H9 (cell line): Measurements from ENCODE around the gene MCM3. TPM values are rescaled to one million over a fixed set of nuclear protein-coding genes. Genes with fewer than 3 reads are reported as not detected.
A peak's percentile ranks its signal among the peaks of the same experiment; 100 is the strongest.

Source experiments
- DNase-seq: peaks from one replicate; pipeline ENCODE4 v3.0.0-alpha.2; 2017
- H2AFZ ChIP-seq: one replicate; pipeline ENCODE4 v1.6.1; 2013; ENCODE audit warnings: mild to moderate bottlenecking, low read length, control low read depth, moderate library complexity
- H2AK5ac ChIP-seq: 2 replicates; pipeline ENCODE4 v1.6.1; 2013; ENCODE audit warnings: low read length, control low read depth, mixed read lengths; ENCODE audit not compliant: insufficient read length
- H2BK120ac ChIP-seq: one replicate; pipeline ENCODE4 v1.6.1; 2013; ENCODE audit warnings: low read depth, mild to moderate bottlenecking, low read length, control low read depth, inconsistent platforms; ENCODE audit not compliant: poor library complexity, severe bottlenecking
- H2BK12ac ChIP-seq: 2 replicates; pipeline ENCODE4 v1.6.1; 2013; ENCODE audit warnings: low read length, control low read depth, mixed read lengths, low read depth; ENCODE audit not compliant: insufficient read length
- H2BK15ac ChIP-seq: 2 replicates; pipeline ENCODE4 v1.6.1; 2013; ENCODE audit warnings: low read depth, low read length, control low read depth
- H2BK20ac ChIP-seq: one replicate; pipeline ENCODE4 v1.6.1; 2013; ENCODE audit warnings: low read depth, mild to moderate bottlenecking, low read length, control low read depth, inconsistent platforms; ENCODE audit not compliant: poor library complexity, severe bottlenecking
- H2BK5ac ChIP-seq: 2 replicates; pipeline ENCODE4 v1.6.1; 2013; ENCODE audit warnings: low read length, control low read depth, mixed read lengths; ENCODE audit not compliant: insufficient read length
- H3K14ac ChIP-seq: 2 replicates; pipeline ENCODE4 v1.6.1; 2013; ENCODE audit warnings: low read length, control low read depth; ENCODE audit not compliant: insufficient read depth
- H3K18ac ChIP-seq: 2 replicates; pipeline ENCODE4 v1.6.1; 2013; ENCODE audit warnings: low read depth, mild to moderate bottlenecking, mixed read lengths, low read length, control low read depth; ENCODE audit not compliant: insufficient read length
- H3K23ac ChIP-seq: 2 replicates; pipeline ENCODE4 v1.6.1; 2013; ENCODE audit warnings: low read length, control low read depth, mixed read lengths, low read depth; ENCODE audit not compliant: insufficient read length
- H3K23me2 ChIP-seq: 2 replicates; pipeline ENCODE4 v1.6.1; 2013; ENCODE audit warnings: low read depth, mild to moderate bottlenecking, mixed read lengths, low read length, control low read depth; ENCODE audit not compliant: insufficient read length, poor library complexity, severe bottlenecking
- H3K27ac ChIP-seq: 2 replicates; pipeline ENCODE4 v1.5.1; 2013; ENCODE audit warnings: low read length, control low read depth, mixed read lengths, low read depth; ENCODE audit not compliant: insufficient read length
- H3K27me3 ChIP-seq: 2 replicates; pipeline ENCODE4 v1.6.1; 2013; ENCODE audit warnings: low read length, control low read depth, inconsistent platforms; ENCODE audit not compliant: insufficient read depth
- H3K4ac ChIP-seq: 2 replicates; pipeline ENCODE4 v1.6.1; 2013; ENCODE audit warnings: low read depth, mild to moderate bottlenecking, control low read depth, inconsistent platforms, low read length, moderate library complexity
- H3K4me1 ChIP-seq: 2 replicates; pipeline ENCODE4 v1.6.1; 2013; ENCODE audit warnings: low read length, control low read depth, inconsistent platforms; ENCODE audit not compliant: insufficient read depth
- H3K4me2 ChIP-seq: 2 replicates; pipeline ENCODE4 v1.6.1; 2013; ENCODE audit warnings: low read length, control low read depth, mixed read lengths; ENCODE audit not compliant: insufficient read length, insufficient read depth
- H3K56ac ChIP-seq: 2 replicates; pipeline ENCODE4 v1.6.1; 2013; ENCODE audit warnings: low read depth, mild to moderate bottlenecking, mixed read lengths, low read length, control low read depth; ENCODE audit not compliant: insufficient read length
- H3K79me1 ChIP-seq: 2 replicates; pipeline ENCODE4 v1.6.1; 2013; ENCODE audit warnings: low read depth, mild to moderate bottlenecking, moderate library complexity, low read length, control low read depth, inconsistent platforms; ENCODE audit not compliant: insufficient read depth, poor library complexity, severe bottlenecking
- H3K79me2 ChIP-seq: 2 replicates; pipeline ENCODE4 v1.6.1; 2013; ENCODE audit warnings: low read length, control low read depth, inconsistent platforms; ENCODE audit not compliant: insufficient read depth
- H3K9ac ChIP-seq: 2 replicates; pipeline ENCODE4 v1.6.1; 2013; ENCODE audit warnings: low read length, control low read depth, mixed read lengths; ENCODE audit not compliant: insufficient read length; ENCODE audit errors: extremely low read depth
- H3K9me3 ChIP-seq: one replicate; pipeline ENCODE4 v1.6.1; 2013; ENCODE audit warnings: low read depth, low read length, inconsistent platforms; ENCODE audit not compliant: control insufficient read depth
- H3T11ph ChIP-seq: one replicate; pipeline ENCODE4 v1.6.1; 2013; ENCODE audit warnings: mild to moderate bottlenecking, low read length, control low read depth, inconsistent platforms
- H4K20me1 ChIP-seq: one replicate; pipeline ENCODE4 v1.6.1; 2013; ENCODE audit not compliant: control insufficient read depth, insufficient read length, insufficient read depth
- H4K5ac ChIP-seq: 2 replicates; pipeline ENCODE4 v1.6.1; 2013; ENCODE audit warnings: low read depth, mild to moderate bottlenecking, mixed read lengths, low read length, control low read depth; ENCODE audit not compliant: insufficient read length
- H4K8ac ChIP-seq: replicated peaks from 2 replicates; pipeline ENCODE4 v1.6.1; 2013; ENCODE audit warnings: low read length, control low read depth, mixed read lengths, low read depth; ENCODE audit not compliant: insufficient read length
- H4K91ac ChIP-seq: 2 replicates; pipeline ENCODE4 v1.6.1; 2013; ENCODE audit warnings: low read depth, mild to moderate bottlenecking, moderate library complexity, mixed read lengths, low read length, control low read depth; ENCODE audit not compliant: insufficient read length
- H3K27ac Mint-ChIP-seq, 3 experiments: 2 replicates in 2 of 3; 3 replicates in 1 of 3; pipeline ENCODE4 v1.8.0; 2020 to 2021; ENCODE audit warnings: mixed read lengths in 3 of 3, mild to moderate bottlenecking in 1 of 3, moderate library complexity in 1 of 3
- H3K27me3 Mint-ChIP-seq: 2 replicates; pipeline ENCODE4 v1.8.0; 2021; ENCODE audit warnings: low read depth, mild to moderate bottlenecking, moderate library complexity, mixed read lengths
- H3K36me3 Mint-ChIP-seq, 3 experiments: 2 replicates in 2 of 3; 3 replicates in 1 of 3; pipeline ENCODE4 v1.8.0; 2020 to 2021; ENCODE audit warnings: low read depth in 3 of 3, mixed read lengths in 3 of 3; ENCODE audit not compliant: insufficient read depth in 1 of 3
- H3K4me1 Mint-ChIP-seq, 2 experiments: 2 replicates each; pipeline ENCODE4 v1.8.0; 2020; ENCODE audit warnings: mixed read lengths in 2 of 2
- H3K4me3 Mint-ChIP-seq, 2 experiments: 2 replicates in 1 of 2; 3 replicates in 1 of 2; pipeline ENCODE4 v1.8.0; 2020 to 2021; ENCODE audit warnings: mild to moderate bottlenecking in 2 of 2, mixed read lengths in 2 of 2, moderate library complexity in 1 of 2
- H3K9me3 Mint-ChIP-seq, 2 experiments: 2 replicates in 1 of 2; 3 replicates in 1 of 2; pipeline ENCODE4 v1.8.0; 2020; ENCODE audit warnings: mild to moderate bottlenecking in 2 of 2, mixed read lengths in 2 of 2, moderate library complexity in 1 of 2
- CTCF ChIP-seq: fragments of 200-600 bp; sonication (generic); conservative IDR thresholded peaks from 3 replicates; pipeline ENCODE4 v1.8.0; 2021; ENCODE audit warnings: antibody characterized with exemption, mild to moderate bottlenecking
- WGBS: extraction: QIAGEN DNeasy Blood & Tissue Kit; methylation state at CpG from one replicate; pipeline ENCODE4 v1.1.7; 2013; ENCODE audit warnings: missing lambda C conversion rate, low lambda C conversion rate, mixed read lengths; ENCODE audit not compliant: insufficient read length; ENCODE audit errors: extremely low coverage; 5-methylcytosine and 5-hydroxymethylcytosine counted together
- total RNA-seq: library from RNA; stranded (reverse); gene quantifications from 2 replicates; pipeline ENCODE4 v1.2.1, GENCODE V29; 2021

MCM3 gene
- total RNA-seq, 1 experiment from 2014 or later = 252 TPM

GRCh38 chr6:52233975-52234823 is 50.3 kb downstream of the MCM3 start:
- Histone ChIP-seq H2BK15ac (no peak overlapping the region), H4K20me1 (no peaks in the 10 kb centered on the region), H3T11ph (no peak overlapping the region), H3K4me2 (no peak overlapping the region), H2BK12ac (no peak overlapping the region), H2BK120ac (no peak overlapping the region), H3K18ac (no peak overlapping the region), H3K4me1 (no peaks in the 10 kb centered on the region), H3K9me3 (no peaks in the 10 kb centered on the region), H3K79me1 (no peaks in the 10 kb centered on the region), H3K14ac (no peak overlapping the region), H3K4ac (no peak overlapping the region), H3K27ac (no peak overlapping the region), H2AFZ (peak overlapping the region; percentile 53), H2BK20ac (no peak overlapping the region), H3K9ac (no peak overlapping the region), H4K8ac (no peak overlapping the region), H3K79me2 (no peaks in the 10 kb centered on the region), H3K56ac (no peak overlapping the region), H3K23ac (no peak overlapping the region), H4K5ac (no peak overlapping the region), H3K23me2 (no peaks in the 10 kb centered on the region), H2BK5ac (no peak overlapping the region), H2AK5ac (no peak overlapping the region), H4K91ac (no peak overlapping the region), H3K27me3 (no peaks in the 10 kb centered on the region)
- Mint-ChIP-seq H3K27ac (no peak overlapping the region), H3K36me3 (no peaks in the 10 kb centered on the region), H3K4me1 (peaks cover 0 to 19% of the 10 kb centered on the region in 2 experiments; a peak in 2 of 4 replicates), H3K9me3 (no peaks in the 10 kb centered on the region), H3K27me3 (no peaks in the 10 kb centered on the region), H3K4me3 (no peak overlapping the region)
- no CpG with 5 or more reads among the region's 15 CpGs for WGBS
- peak; percentile 70 for DNase-seq
- TF ChIP-seq CTCF = peak; percentile 79
